SK-MEL-5 (cell line): ENCODE results near the gene ARSB. TPM values are rescaled to one million over a fixed set of nuclear protein-coding genes. Genes with fewer than 3 reads are reported as not detected.

Experiments used
- DNase-seq: peaks from one replicate; pipeline ENCODE4 v3.0.0-alpha.2; 2016; ENCODE audit warnings: low read depth, low spot score
- in situ Hi-C: cut with HindIII; loops from 2 replicates; pipeline ENCODE4 v1.10.0; 2016; ENCODE audit warnings: low sequenced_read_pairs, high pct_unique_total_duplicates, low pct_unique_long_range_greater_than_20kb
- total RNA-seq: library from RNA; depleted of rRNA; stranded (reverse); fragments of >200 nt; shearing (Covaris generic); gene quantifications from 2 replicates; pipeline ENCODE4 v1.2.3, GENCODE V29; 2014

The ARSB gene
- total RNA-seq, 1 experiment from 2014 or later, result 25.7 TPM

DNA sequence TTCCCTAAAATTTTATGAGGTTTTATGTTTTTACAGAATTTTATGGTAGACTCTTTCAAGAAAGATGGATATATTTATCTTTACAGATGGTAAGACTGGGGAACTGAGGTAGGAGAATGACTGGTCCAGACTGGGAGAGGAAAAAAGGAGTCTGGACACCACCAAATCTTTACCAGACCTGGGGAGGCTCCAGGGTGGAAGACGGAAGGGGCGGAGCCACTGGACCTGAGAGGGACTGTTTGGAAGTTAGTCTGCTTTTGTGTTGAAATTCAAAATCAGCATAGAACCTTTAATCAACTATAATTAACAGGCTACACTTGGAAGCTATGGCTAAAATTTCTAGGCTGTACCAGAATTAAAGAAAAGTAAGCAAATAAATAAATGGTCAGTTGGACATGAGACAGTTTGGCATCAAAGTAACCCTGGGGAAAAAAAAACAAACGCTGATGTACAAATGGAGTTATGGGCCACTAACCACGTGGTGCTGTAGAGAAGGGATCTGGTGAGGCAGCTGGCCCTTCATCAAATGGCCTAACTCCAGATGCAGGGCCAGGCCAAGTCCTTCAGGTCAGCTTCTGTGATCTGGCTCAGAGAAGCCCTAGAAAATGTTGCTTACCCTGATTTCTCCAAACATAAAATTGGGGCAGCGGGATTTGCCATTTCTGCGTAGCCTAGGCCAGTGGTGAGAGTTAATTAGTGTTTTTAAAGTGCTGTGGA is 155.1 kb downstream of the ARSB start:
- in situ Hi-C loops, result no loop called here
- no peak for DNase-seq

DNA sequence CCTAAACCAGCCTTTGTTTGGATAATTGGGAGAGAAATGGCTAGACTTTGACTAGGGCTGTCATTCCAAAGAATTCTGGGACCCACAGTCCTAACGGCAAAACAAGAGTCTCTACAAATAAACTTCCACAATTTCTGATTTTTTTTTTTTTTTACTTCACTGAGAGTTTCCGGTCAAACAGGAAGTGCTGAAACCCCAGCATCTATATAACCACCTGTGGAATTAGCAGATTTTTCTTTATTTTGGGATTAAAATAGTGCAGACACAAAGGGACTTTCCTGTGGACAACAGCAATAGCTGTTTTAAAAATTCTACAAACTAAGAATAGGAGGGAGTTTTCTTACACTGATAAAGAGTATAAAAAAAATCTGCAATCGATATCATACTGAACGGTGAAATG is 157.4 kb downstream of the ARSB start:
- in situ Hi-C loops, result no loop called here
- no peak for DNase-seq

DNA sequence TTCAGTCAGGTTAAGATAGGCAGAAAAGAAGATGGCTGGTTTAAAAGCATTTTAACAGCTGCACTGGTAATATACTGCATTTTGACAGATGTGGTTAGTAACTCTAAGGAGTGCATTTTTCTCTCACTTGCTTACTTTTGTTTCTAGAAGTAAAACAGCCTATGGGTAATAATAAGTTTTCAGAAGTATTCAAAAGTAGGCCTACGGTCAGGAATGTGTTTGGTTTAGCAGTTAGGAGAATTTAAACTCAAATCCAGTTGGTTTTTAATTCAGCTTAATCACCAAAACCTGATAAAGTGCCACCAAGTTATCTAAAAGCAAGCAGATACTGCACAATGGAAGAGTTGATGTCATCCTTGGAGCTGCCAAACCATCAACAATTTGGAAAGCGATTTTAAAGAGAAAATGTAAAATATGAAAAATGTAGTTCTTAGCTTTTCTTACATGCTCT is 160.3 kb downstream of the ARSB start:
- DNase-seq, result no peak
- in situ Hi-C loops, result no loop called here

DNA sequence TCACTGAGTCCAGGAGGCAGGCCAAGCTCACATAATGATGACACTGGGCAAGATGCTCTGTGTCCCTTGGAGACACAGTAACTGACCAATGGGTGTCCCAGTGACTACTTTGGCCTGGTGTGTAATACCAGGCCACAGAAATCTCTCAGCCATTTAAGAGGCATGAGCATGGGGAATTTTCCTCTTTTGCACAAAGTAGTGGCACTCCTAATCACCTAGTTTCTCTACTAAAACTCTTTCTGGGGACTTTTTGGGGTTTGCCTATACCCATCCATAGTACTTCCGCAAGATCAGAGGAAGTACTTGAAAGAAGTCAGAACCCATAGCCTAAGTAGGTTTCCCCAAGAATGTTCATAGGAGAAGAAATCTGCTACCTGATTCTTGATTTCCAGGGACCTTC is 161.9 kb downstream of the ARSB start:
- no peak for DNase-seq
- in situ Hi-C loops, result no loop called here

DNA sequence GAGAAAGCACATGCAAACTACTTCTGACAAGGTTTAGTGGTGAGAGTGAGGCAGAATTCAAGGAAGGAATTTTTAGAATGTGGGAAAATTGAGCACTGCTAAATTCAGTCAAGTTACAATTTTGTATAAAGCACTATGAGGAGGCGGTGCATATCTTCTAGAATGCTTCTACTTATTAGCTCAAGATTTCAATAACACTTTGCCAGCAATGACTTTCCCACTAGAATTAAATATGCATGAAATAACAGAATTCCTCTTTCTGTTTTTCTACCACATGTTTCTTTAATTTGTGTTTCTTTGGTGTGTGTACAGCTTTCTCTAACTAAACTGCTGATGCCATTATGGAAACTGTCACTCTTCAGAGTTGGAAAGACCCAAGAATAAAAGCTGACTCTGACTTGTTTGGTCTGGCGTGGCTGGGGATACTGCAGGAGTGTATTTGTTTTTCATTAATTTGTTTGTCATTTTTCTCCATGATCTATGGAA is 163.5 kb downstream of the ARSB start:
- no peak for DNase-seq
- in situ Hi-C loops, result no loop called here

DNA sequence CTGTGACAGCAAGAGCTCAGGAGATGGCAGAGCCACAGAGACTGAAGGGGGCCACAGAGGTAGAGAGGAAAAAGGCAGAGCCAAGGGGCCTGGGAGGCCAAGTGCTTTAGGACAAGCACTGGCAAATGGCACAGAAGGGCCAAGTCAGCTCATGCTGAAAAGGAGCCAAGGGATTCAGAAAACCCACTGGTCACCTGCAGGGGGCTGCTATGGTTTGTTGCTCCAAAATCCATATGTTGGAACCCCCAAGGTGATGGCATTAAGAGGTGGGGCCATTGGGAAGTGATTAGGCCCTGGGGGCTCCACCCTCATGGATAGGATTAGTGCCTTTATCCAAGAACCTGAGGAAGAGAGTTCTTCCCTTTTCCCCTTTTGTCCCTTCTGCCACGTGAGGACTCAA is 165.4 kb downstream of the ARSB start:
- no peak for DNase-seq
- in situ Hi-C loops, result no loop called here

DNA sequence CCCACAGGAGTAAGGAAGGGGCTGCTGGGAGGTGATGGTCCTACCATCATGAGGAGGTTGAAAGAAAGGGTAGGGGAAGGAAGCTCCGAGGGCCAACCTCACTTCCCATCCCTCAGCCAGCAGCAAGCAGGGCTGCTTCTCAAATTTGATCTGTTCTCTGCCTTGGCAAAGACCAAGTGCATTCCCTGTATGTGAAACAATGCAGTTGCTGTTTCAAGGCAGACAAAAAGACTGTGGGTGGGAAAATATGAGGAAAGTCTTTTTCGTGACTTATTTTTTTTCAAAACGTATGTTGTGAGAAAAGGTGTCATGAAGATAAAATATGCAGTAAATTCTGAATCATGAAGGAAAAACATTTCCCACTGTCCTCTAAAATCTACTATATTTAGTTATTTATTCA is 165.9 kb downstream of the ARSB start:
- DNase-seq, result no peak
- in situ Hi-C loops, result no loop called here

DNA sequence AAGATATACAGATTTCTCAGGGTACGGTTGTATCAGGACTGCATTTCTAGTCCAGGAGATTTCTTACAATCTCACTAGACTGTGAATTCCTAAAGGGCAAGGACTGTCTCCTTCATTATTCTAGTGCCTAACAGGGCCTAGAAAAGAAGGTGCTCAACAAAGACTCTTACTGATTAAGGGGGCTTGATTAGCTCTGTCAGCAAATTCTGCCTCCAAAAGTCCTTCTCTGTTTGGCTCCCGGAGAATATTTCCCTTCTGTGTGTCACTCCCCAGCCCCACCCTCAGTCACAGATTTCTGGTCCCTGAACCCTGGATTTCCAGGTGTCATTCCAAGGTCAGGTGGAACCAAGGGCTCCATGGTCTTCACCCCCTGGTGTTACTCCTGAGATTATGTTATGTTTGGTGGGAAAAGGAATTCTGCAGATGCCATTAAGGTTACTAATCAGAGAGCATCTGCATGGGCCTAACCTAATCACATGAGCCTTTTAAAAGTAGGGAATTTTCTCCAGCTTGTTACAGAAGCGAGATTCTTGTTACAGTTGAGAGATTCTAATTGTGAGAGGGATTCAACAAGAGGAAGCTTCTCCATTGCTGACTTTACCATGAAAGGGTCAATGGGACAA is 168.9 kb downstream of the ARSB start:
- no peak for DNase-seq
- in situ Hi-C loops, result no loop called here

DNA sequence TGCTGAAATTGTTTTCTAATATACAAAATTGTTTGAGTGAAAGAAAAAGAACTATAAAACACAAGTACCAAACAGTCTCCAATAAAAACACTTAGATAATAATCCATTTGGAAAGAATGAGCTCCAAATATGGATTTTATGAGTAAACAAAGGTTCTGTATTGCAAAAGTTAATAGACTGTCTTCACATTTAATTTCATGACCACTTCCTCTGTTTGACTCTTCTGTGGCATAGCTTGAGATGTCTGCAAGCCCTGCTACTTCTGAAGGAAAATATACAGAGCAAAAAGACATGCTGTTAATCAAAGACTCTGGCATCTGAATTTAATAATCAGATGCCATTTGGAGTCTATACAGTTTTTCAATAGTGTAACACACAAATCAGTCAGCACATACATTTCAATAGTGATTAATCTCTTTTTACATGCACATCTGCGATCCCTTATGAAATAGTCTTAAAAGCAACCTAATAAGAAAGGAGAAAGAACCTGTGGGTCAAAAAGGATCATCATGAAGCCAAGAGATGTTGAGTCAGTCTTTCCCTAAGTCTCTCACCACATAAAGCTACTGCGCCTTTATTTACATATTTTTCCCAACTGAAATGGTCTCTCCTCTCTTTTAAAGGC is 171.1 kb downstream of the ARSB start:
- in situ Hi-C loops, result no loop called here
- no peak for DNase-seq

DNA sequence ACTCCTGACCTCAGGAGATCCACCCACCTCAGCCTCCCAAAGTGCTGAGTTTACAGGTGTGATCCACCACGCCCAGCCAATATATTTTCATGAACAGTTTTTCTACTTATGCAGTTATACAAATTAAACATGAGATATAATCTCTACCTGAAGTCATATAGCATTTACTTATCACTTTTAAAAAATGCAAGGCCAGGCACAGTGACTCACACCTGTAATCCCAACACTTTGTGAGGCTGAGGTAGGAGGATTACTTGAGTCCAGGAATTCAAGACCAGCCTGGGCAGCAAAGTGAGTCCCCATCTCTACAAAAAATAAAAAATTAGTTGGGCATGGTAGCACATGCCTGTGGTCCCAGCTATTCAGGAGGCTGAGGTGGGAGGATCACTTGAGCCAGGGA is 171.8 kb downstream of the ARSB start:
- in situ Hi-C loops, result no loop called here
- no peak for DNase-seq

DNA sequence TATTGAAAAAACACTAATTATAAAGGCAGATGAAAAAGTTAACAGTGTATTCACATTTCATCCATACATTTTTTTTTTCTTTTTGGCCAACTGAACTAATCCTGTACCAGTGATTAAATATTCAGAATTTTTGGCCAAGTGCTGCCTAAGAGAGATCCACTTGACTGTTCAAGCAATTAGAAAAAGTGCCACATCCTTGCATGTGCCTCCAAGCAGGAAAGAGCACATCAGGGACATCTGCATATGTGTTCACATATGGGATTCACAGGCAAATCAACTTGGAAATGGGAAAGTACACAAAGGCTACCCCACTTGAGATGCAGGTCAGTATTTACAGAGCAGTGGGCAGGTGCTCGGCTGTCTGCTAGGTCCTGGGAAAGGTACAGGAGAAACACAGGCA is 173.2 kb downstream of the ARSB start:
- in situ Hi-C loops, result no loop called here

DNA sequence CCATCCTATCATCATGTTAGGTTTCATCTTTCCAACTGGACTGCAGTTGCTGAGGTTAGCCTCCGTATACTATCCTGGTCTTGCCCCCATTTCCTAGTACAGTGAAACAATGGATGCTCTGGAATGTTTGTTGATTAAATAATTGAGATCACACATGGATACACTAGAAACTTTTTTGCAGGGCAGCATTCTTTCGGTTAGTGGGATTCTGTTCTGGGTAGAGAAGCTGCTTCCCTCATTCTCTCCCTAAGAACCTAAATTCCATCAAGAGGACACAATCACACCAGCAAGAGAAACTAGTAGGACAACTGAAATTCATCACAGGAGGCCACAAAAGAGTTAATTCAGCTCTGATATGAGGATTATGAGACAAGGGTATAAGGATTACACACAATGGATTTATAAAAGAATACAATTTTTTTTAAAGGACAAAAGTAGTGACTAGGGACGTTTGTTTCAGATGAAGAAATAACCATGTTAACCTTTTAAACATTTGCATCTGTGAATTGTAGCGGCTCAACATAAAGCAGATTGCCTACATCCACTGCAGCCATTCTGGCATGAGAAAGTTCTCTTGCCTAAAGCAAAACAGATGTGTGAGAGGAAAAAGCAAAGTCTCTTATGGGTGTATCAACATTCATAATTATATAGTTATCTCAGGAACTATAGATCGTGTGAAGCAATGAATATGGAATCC is 173.8 kb downstream of the ARSB start:
- no peak for DNase-seq
- in situ Hi-C loops, result no loop called here

More for the DNA sequence above, 173.2 kb downstream of the ARSB start:
- DNase-seq, result no peak

DNA sequence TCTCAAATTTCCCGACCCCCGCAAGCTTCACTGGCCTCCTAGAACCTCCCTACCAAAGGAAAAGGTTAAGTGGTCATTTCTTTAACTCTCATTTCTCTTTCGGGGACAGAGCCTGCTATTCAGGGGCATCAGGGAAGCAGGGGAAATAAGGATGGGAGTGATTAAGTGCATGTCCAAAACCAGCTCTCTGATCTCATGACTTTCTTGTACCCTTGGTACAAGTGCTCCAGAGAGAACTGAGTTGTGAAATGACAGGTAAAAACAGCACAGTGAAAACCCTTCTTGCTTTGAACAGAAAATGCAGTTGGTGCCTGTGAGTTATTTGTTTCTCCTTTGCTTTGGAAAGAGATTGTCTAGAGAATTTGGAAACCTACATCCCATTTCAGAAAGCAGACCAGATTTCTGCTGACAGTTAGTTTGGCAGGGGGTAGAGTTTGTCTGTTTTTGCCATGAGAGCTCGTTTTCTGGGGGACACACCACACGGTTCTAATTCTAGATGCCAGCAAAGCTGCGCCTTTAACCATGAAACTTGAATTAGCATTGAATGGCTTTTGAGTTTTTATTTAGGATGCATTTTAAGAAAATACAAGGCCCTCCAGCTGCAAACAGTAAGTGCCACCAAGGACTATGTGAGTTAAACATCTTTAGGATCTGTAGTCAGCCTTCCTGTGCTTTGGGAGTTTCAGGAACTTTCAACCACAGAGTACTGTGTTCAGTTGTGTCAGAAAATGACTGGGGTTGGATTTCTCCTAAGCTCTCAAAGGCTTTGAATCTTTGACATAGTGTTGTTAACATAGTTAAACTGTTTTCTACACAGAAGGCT is 174.8 kb downstream of the ARSB start:
- no peak for DNase-seq

DNA sequence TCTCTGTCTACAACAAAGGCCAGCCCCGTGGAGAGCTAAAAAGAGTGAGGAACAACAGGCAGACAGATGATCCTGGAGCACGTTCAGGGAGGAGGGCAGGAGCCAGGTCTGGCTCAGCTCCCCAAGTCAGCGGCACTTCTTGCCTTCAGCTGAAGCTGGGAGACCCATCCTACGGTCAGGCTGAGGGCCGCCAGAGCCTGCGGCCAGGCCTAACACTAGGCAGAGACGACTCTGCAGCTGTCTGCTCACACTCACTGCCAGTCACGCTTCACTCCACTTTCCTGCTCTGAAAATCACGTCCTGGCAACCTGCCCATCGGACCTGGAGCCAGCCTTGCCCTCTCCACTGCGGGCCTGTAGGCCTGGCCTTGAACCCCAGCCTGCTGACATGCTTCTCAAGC is 175.7 kb downstream of the ARSB start:
- in situ Hi-C loops, result no loop called here
- DNase-seq, result no peak

More for the DNA sequence above, 174.8 kb downstream of the ARSB start:
- in situ Hi-C loops, result no loop called here

DNA sequence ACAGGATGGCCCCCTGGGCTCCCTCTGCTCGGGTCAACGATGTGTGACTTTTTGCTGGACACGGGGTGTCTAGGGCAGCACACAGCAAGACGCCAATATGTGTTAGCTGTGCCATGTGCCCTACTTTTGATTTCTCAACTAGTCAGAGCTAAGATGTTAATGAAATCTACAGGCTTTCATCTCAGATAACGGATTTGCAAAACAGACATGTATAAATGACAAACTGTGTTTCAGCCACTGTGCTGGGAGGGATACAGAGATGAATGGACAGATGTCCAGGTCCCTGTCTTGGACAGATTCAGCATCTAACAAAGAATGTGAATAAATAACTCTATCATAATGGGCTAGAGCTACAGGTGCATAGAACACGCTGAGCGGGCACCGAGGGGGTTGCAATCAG is 176.3 kb downstream of the ARSB start:
- DNase-seq, result no peak
- in situ Hi-C loops, result no loop called here

DNA sequence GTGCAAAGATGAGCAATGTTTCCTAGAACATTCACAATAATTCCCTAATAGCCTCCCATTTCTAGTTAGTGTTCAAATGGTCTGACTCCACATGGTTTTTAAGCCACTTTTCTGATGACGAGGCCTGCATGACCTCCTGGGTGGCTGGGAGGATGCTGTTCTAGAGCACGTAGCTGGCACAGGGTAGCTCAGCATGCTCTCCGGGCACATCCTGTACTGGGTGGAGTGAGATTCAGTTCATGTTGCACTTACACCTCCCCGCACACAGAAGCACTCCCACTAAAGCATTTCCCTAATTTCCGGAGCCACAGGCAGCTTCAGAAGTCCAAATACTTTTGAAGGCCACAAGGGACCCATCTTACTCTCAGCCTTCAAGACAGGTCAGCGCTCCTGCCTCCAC is 176.7 kb downstream of the ARSB start:
- in situ Hi-C loops, result no loop called here

DNA sequence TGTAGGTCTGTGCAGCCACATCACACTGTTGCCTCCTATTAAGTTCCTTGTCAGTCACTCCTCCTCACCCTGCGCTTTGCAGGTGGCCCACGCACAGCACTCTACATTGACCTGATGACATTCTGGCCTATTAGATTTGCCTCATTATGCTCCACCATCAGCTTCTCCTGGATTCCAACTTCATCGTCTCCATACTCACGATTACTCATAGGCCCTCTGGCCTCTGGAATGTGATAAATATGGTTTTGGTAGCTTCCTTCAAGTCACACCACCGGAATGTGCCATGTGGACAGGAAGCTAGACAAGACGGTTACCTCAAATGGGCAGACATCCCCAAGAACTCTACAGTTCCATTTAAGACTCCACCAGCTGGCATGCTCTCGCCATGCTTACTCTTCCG is 178.6 kb downstream of the ARSB start:
- in situ Hi-C loops, result no loop called here

More for the DNA sequence above, 176.7 kb downstream of the ARSB start:
- no peak for DNase-seq

More for the DNA sequence above, 178.6 kb downstream of the ARSB start:
- DNase-seq, result no peak
